GM12878 (cell line): ENCODE measurements around the gene ADIG. TPM values are rescaled to one million over a fixed set of nuclear protein-coding genes. Genes with fewer than 3 reads are reported as not detected.

Experiments
- ATAC-seq: fragments of 200-7000 bp; cut with Tn5 transposase; 3 replicates; pipeline ENCODE4 v1.9.1; 2020; ENCODE audit warnings: mild to moderate bottlenecking, moderate library complexity
- BruUV-seq: library from RNA; stranded (reverse); fragments of 400-500 nt; replicated peaks from 2 replicates; lab custom pipeline; 2021; lab: Mats Ljungman, UMichigan
- CTCF ChIA-PET: fragments of 300-600 bp; sonication (Branson Sonifier 250); formaldehyde crosslinking; extraction: SDS; loops from one replicate; lab custom pipeline; 2021; ENCODE audit warnings: inconsistent platforms; lab: Yijun Ruan, JAX
- POLR2A ChIA-PET: fragments of 350-600 bp; formaldehyde crosslinking; extraction: SDS; loops from one replicate; lab custom pipeline; 2021; ENCODE audit warnings: inconsistent platforms; lab: Charles Lee
- RAD21 ChIA-PET: fragments of 300-600 bp; sonication (Branson Sonifier 250); formaldehyde crosslinking; loops from one replicate; lab custom pipeline; 2023; ENCODE audit warnings: antibody characterized with exemption; ENCODE audit not compliant: unreplicated experiment; lab: Charles Lee
- SMC1A ChIA-PET: fragments of 300-600 bp; sonication (Branson Sonifier 250); formaldehyde crosslinking; loops from one replicate; lab custom pipeline; 2023; ENCODE audit not compliant: unreplicated experiment, uncharacterized antibody; lab: Charles Lee
- DNase-seq: peaks from one replicate; pipeline ENCODE4 v3.0.0-alpha.2; 2011; ENCODE audit warnings: low read depth, low spot score
- FAIRE-seq: peaks from 3 replicates; lab custom pipeline; 2011; peaks lifted over from hg19 to GRCh38; lab: Jason Lieb, UNC
- H2AFZ ChIP-seq: 2 replicates; pipeline ENCODE4 v1.6.0; 2011; ENCODE audit warnings: low read depth, low read length, control low read depth; ENCODE audit not compliant: control insufficient read depth
- H3K27ac ChIP-seq: 2 replicates; pipeline ENCODE4 v1.5.1; 2011; ENCODE audit warnings: control low read depth; ENCODE audit not compliant: control insufficient read depth, insufficient read depth
- H3K27me3 ChIP-seq, 2 experiments: replicated peaks in 1 of 2; 2 replicates each; pipeline versions ENCODE4 v1.6.0 to v1.6.1; 2011; ENCODE audit warnings: low read length in 1 of 2; ENCODE audit not compliant: control insufficient read depth in 2 of 2, insufficient read depth in 2 of 2
- H3K36me3 ChIP-seq, 2 experiments: 2 replicates each; pipeline ENCODE4 v1.5.1; 2011; ENCODE audit warnings: low read length in 1 of 2; ENCODE audit not compliant: control insufficient read depth in 2 of 2, insufficient read depth in 2 of 2
- H3K4me1 ChIP-seq: 2 replicates; pipeline ENCODE4 v1.6.1; 2011; ENCODE audit warnings: mild to moderate bottlenecking, low read length, moderate library complexity, mixed read lengths; ENCODE audit not compliant: control insufficient read depth, insufficient read depth
- H3K4me2 ChIP-seq: 2 replicates; pipeline ENCODE4 v1.6.0; 2011; ENCODE audit warnings: control low read depth; ENCODE audit not compliant: control insufficient read depth, insufficient read depth
- H3K4me3 ChIP-seq: fragments of 200-600 bp; sonication (generic); 2 replicates; pipeline ENCODE4 v1.5.1; 2016
- H3K79me2 ChIP-seq: 2 replicates; pipeline ENCODE4 v1.6.0; 2011; ENCODE audit warnings: low read length; ENCODE audit not compliant: control insufficient read depth, insufficient read depth
- H3K9ac ChIP-seq: 2 replicates; pipeline ENCODE4 v1.8.0; 2011; ENCODE audit warnings: low read length, control low read depth, mixed read lengths; ENCODE audit not compliant: control insufficient read depth, insufficient read depth
- H3K9me3 ChIP-seq: replicated peaks from 3 replicates; pipeline ENCODE4 v1.5.1; 2011; ENCODE audit warnings: mild to moderate bottlenecking, low read length; ENCODE audit not compliant: control insufficient read depth, insufficient read depth
- H4K20me1 ChIP-seq: 2 replicates; pipeline ENCODE4 v1.6.0; 2011; ENCODE audit not compliant: control insufficient read depth, insufficient read depth
- ATF3 ChIP-seq: IDR thresholded peaks from 2 replicates; pipeline ENCODE4 v1.6.1; 2011; ENCODE audit warnings: low read depth, mild to moderate bottlenecking, low read length, moderate library complexity, borderline replicate concordance; ENCODE audit errors: extremely low read depth
- BACH1 ChIP-seq: fragments of 450-650 bp; IDR thresholded peaks from 2 replicates; pipeline ENCODE4 v1.6.1; 2017; ENCODE audit warnings: mild to moderate bottlenecking, borderline replicate concordance
- BHLHE40 ChIP-seq, 2 experiments: fragments of 450-650 bp in 1 of 2; IDR thresholded peaks; 2 replicates each; pipeline ENCODE4 v1.6.1; 2011 to 2017; ENCODE audit warnings: low read depth in 2 of 2, borderline replicate concordance in 1 of 2, improper control_type of control experiment in 1 of 2, low read length in 1 of 2, mild to moderate bottlenecking in 1 of 2
- BRCA1 ChIP-seq: IDR thresholded peaks from 2 replicates; pipeline ENCODE4 v1.6.1; 2011; ENCODE audit warnings: low read depth, low read length, improper control_type of control experiment
- CBX3 ChIP-seq: fragments of 200-600 bp; sonication (generic); IDR thresholded peaks from 2 replicates; pipeline ENCODE4 v1.6.1; 2016; ENCODE audit warnings: low read depth, borderline replicate concordance
- CBX5 ChIP-seq: sonication (generic); IDR thresholded peaks from 2 replicates; pipeline ENCODE4 v1.6.1; 2016; ENCODE audit warnings: low read depth, moderate library complexity, mild to moderate bottlenecking, inconsistent platforms
- FOS ChIP-seq: IDR thresholded peaks from 3 replicates; pipeline ENCODE4 v1.6.1; 2011; ENCODE audit warnings: borderline replicate concordance; ENCODE audit not compliant: insufficient read length; ENCODE audit errors: extremely low read depth
- FOXK2 ChIP-seq: fragments of 450-650 bp; IDR thresholded peaks from 2 replicates; pipeline ENCODE4 v1.6.1; 2017; ENCODE audit warnings: mild to moderate bottlenecking, moderate library complexity
- NR2C1 ChIP-seq: fragments of 450-650 bp; IDR thresholded peaks from 2 replicates; pipeline ENCODE4 v1.6.1; 2017; ENCODE audit warnings: antibody characterized with exemption, mild to moderate bottlenecking, moderate library complexity
- POLR2AphosphoS2 ChIP-seq: IDR thresholded peaks from 2 replicates; pipeline ENCODE4 v1.6.1; 2011; ENCODE audit warnings: low read depth, mild to moderate bottlenecking, low read length, improper control_type of control experiment, moderate library complexity
- POLR2AphosphoS5 ChIP-seq: IDR thresholded peaks from 2 replicates; pipeline ENCODE4 v1.6.1; 2011; ENCODE audit warnings: mild to moderate bottlenecking, low read length, inconsistent platforms
- RELB ChIP-seq: fragments of 450-650 bp; IDR thresholded peaks from 2 replicates; pipeline ENCODE4 v1.6.1; 2017; ENCODE audit warnings: low read depth, mild to moderate bottlenecking, moderate library complexity
- SMAD1 ChIP-seq: fragments of 450-650 bp; IDR thresholded peaks from 2 replicates; pipeline ENCODE4 v1.6.1; 2018; ENCODE audit warnings: mild to moderate bottlenecking, low read depth; ENCODE audit not compliant: partially characterized antibody
- SP1 ChIP-seq: IDR thresholded peaks from one replicate; pipeline ENCODE4 v1.6.1; 2011; ENCODE audit warnings: low read depth, low read length
- ZNF217 ChIP-seq: fragments of 450-650 bp; IDR thresholded peaks from 2 replicates; pipeline ENCODE4 v1.6.1; 2017; ENCODE audit warnings: antibody characterized with exemption, mild to moderate bottlenecking
- ZNF592 ChIP-seq: fragments of 450-650 bp; IDR thresholded peaks from 2 replicates; pipeline ENCODE4 v1.6.1; 2017; ENCODE audit warnings: mild to moderate bottlenecking, moderate library complexity
- ZSCAN29 ChIP-seq: fragments of 450-650 bp; IDR thresholded peaks from 2 replicates; pipeline ENCODE4 v1.6.1; 2017; ENCODE audit warnings: mild to moderate bottlenecking, moderate library complexity
- WGBS: methylation state at CpG from one replicate; pipeline ENCODE4 v1.1.6; 2016; ENCODE audit warnings: low lambda C conversion rate; ENCODE audit not compliant: insufficient replicate concordance, insufficient coverage; ENCODE audit errors: missing lambda C conversion rate; 5-methylcytosine and 5-hydroxymethylcytosine counted together
- in situ Hi-C: fragments of 300-500 bp; cut with MboI; formaldehyde crosslinking; loops from 9 replicates; pipeline ENCODE4 v1.14.3; 2018; ENCODE audit warnings: mixed read lengths
- intact Hi-C: fragments of 100-400 bp; cut with micrococcal nuclease; formaldehyde crosslinking; loops from one replicate; pipeline ENCODE4 v1.14.2; 2022; ENCODE audit not compliant: unreplicated experiment
- polyA plus RNA-seq, 11 experiments: library from polyadenylated mRNA; depleted of rRNA in 4 of 11; unstranded in 6 of 11; stranded (reverse) in 5 of 11; fragments of >200 nt; fragmentation: Nextera tagmentation in 4 of 11; fragmentation: Illumina TruSeq in 1 of 11; extraction: Ambion mirVana in 4 of 11; extraction: Trizol in 1 of 11; gene quantifications; 1 replicate in 1 of 11; 2 replicates in 10 of 11; pipeline versions ENCODE4 v1.2.1 to v1.2.3, GENCODE V29; 2011 to 2016; ENCODE audit warnings: inconsistent platforms in 2 of 11, missing spikeins in 2 of 11, low read depth in 1 of 11
- total RNA-seq, 4 experiments: library from RNA; depleted of rRNA in 3 of 4; stranded (reverse); fragments of >200 nt in 3 of 4; fragmentation: Illumina TruSeq in 1 of 4; extraction: Trizol in 1 of 4; gene quantifications; 2 replicates each; pipeline versions ENCODE4 v1.2.1 to v1.2.3, GENCODE V29; 2013 to 2021

The ADIG gene
- total and polyA plus RNA-seq, 10 of the 15 experiments (the other 5 are each of a cell fraction or from before 2014, with no cell fraction given), result not detected

GRCh38 chr20:38551056-38551626 lies 29.9 kb upstream of the ADIG start:
- no peaks in the 10 kb centered on the region for H3K4me1 ChIP-seq
- intact Hi-C loops (no loop called here), in situ Hi-C loops (no loop called here)
- ATAC-seq (no peak), FAIRE-seq (no peak), DNase-seq (no peak)
- no peak overlapping the region for H3K9ac ChIP-seq
- no peak overlapping the region for H3K27ac ChIP-seq
- 88% methylated on average over 7 of the region's 7 CpGs for WGBS
- CTCF ChIA-PET, result no interaction called here
- H3K27me3 ChIP-seq, result no peaks in the 10 kb centered on the region
- H2AFZ ChIP-seq, result no peak overlapping the region
- TF ChIP-seq BACH1 (no peak), ATF3 (no peak), CBX3 (no peak), SMAD1 (no peak), BRCA1 (no peak), FOXK2 (no peak), NR2C1 (no peak), SP1 (no peak), POLR2AphosphoS2 (no peak), BHLHE40 (IDR thresholded peaks at IDR 0.05; ENCODE audit: borderline replicate concordance in 1 of 2, low read depth in 2 of 2, low read length in 1 of 2) (no peak), ZNF592 (no peak), ZNF217 (no peak), CBX5 (no peak), FOS (no peak), RELB (no peak), POLR2AphosphoS5 (no peak), ZSCAN29 (no peak)
- H3K9me3 ChIP-seq, result no peaks in the 10 kb centered on the region
- H3K79me2 ChIP-seq, result no peaks in the 10 kb centered on the region
- no peaks in the 10 kb centered on the region for H4K20me1 ChIP-seq
- no peak overlapping the region for H3K4me2 ChIP-seq
- POLR2A ChIA-PET, result interaction anchor here (0.6 kb wide), 1 partner anchor 48 kb away, joined by 3 read pairs; no protein-coding TSS in a partner anchor
- no peak overlapping the region for H3K4me3 ChIP-seq
- RAD21 ChIA-PET, result no interaction called here
- H3K36me3 ChIP-seq, result peaks cover 0 to 42% of the 10 kb centered on the region in 2 experiments; a peak in 3 of 4 replicates
- no TSS peak for BruUV-seq
- SMC1A ChIA-PET, result no interaction called here
